ENCODE results near the gene CCDC146.
A peak's percentile ranks its signal among the peaks of the same experiment; 100 is the strongest.
"Not testable (repeated sequence)": the region's sequence is repeated elsewhere in the genome, so short reads cannot be mapped to it uniquely, and the experiment has no call there.

CCDC146 gene

GRCh38 chr7:77244222-77244934, 122.0 kb downstream of the CCDC146 start:
- FAIRE-seq (no peak), DNase-seq (ENCODE audit: insufficient read length, low spot score) (no peak)

DNA sequence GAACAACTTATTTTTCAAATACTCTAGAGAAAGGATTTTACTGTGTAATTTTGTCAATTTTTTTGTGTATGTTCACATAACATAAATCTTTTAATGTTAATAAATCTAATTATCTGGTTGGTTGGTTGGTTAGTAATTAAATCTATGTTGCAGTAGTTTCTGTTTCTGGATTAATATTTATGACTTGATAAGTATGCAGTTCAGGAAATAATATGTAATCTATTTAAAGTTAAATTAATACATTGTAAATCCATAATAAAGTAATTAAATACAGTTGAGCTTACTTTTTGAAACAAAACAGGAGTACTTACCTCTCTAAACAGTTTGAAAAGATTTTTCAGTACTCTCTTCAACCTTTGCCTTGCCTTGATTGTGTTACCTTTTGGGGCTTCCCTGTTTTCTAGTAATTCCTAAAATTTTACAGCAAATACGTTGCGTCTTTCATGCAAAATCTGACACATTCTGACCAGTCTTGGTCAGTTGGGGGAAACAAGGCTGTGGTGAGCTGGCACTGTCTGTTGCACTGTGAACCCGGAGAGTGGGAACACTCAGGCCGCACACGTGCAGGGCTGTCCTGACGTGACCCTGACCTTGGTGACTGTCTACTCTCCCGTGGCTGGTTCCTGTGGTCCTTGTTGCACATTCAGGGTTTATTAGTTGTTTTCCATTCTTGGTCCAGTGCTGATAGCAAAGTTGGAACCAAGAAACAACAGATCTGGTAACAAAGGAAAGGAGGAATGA, 122.8 kb downstream of the CCDC146 start:
- DNase-seq (ENCODE audit: insufficient read length, low spot score) (no peak), FAIRE-seq (no peak)

GRCh38 chr7:77246026-77246640, 123.7 kb downstream of the CCDC146 start:
- DNase-seq (ENCODE audit: insufficient read length, low spot score) = no peak
- no peak for FAIRE-seq

DNA sequence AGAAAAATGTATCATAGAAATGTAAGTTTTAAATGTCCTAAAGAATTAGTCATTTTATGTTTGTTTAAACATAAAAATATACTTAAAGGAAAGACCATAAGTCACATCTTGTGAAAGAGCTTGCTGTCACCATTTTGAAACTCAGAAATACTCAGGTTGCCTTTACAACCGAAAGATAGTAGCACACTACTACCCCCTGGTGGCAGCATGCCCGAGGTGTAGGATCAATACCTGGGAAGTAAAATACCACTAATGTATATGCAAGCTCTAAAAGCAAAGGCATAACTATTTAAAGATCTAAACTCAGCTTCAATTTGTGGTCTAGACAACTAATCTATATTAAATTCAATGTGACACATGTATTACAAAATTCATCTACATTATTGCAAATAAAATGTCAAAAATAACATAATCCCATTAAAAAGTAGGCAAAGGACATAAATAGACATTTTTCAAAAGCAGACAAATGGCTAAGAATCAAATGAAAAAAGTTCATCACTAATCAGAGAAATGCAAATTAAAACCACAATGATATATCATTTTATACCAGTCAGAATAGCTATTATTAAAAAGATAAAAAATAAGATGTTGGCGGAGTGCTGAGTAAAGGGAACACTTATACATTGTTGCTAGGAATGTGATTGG, 124.9 kb downstream of the CCDC146 start:
- FAIRE-seq = no peak
- DNase-seq (ENCODE audit: insufficient read length, low spot score) = peak; percentile 30

DNA sequence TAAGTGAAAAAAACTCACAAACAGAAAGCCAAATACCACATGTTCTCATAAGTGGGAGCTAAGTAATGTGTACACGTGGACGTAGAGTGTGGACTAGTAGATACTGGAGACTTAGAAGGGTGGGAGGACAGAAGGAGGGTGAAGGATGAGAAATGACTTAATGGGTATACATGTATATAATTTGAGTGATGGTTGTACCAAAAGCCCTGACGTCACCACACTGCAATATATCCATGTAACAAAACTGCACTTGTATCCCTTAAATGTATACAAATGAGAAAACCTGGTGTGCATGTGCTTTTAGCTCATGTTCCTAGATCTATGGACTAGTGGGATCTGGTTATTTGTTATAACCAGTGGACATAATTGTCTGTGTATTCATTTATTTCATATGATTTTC, 125.7 kb downstream of the CCDC146 start:
- DNase-seq (ENCODE audit: insufficient read length, low spot score) (no peak), FAIRE-seq (no peak)

- no peak for FAIRE-seq
Measured at GRCh38 chr7:77252506-77252905, 130.1 kb downstream of the CCDC146 start.

DNA sequence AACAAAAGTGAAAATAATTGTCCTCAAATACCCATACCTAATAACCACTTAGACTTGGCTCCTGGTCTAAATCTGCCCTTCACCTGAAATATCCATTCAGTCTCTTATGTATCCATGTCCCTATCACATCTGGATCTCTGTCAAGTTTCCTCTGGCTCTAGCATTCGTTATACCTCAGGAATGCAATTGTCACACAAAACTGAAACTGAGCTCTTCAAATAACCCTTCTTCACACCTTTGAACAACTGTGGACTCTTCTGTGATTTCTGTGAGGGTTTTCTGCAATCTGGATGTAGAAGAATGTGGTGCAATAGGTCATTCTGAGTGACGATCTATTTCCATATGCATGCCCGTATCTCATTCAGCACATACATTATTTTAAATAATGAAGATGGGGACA, 130.7 kb downstream of the CCDC146 start:
- no peak for FAIRE-seq
- DNase-seq (ENCODE audit: insufficient read length, low spot score) = no peak

More at GRCh38 chr7:77252506-77252905, 130.1 kb downstream of the CCDC146 start:
- no peak for DNase-seq (ENCODE audit: insufficient read length, low spot score)

DNA sequence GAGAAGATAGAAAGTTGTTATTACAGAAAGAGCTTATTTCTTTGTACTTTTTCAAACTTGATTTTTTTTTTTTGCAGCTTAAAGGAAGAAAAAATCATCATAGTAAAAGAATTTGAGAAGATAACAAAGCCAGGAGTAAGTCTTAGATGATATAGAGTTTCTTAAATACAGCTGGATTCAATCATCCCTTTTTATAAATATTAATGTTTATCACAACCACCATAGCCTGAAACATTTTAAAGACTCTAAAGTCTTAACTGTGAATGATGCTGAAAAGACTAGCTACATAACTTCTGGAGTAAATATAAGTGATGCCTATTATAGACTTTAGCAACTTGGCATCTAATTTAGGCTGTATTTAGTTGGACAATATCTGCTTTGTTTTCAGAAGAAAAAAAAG, 132.0 kb downstream of the CCDC146 start:
- no peak for FAIRE-seq
- no peak for DNase-seq (ENCODE audit: insufficient read length, low spot score)

GRCh38 chr7:77254915-77255314, 132.5 kb downstream of the CCDC146 start:
- no peak for FAIRE-seq
- DNase-seq (ENCODE audit: insufficient read length, low spot score) = no peak

- no peak for FAIRE-seq
- DNase-seq (ENCODE audit: insufficient read length, low spot score) = peak; percentile 10
Measured at GRCh38 chr7:77258014-77258413, 135.6 kb downstream of the CCDC146 start.

DNA sequence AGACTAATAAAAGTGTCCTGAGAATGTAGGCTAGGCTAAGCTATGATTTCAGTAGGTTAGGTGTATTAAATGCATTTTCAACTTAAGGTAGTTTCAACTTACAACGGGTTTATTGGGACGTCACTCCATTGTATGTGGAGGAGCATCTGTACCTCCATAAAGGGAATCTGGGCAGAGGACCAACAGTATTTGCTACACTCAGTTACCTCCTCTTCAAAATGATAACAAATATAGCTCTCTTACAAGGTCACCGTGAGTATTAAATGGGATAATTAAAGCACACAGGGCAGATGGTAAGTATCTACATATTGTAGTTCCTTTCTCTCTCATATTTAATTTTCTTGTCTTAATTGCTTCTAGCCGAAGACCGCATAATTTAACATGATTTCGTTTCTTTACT, 136.2 kb downstream of the CCDC146 start:
- FAIRE-seq (no peak), DNase-seq (ENCODE audit: insufficient read length, low spot score) (no peak)

GRCh38 chr7:77262316-77262715, 139.9 kb downstream of the CCDC146 start:
- DNase-seq (ENCODE audit: insufficient read length, low spot score) = no peak
- FAIRE-seq = no peak

GRCh38 chr7:77265666-77266065, 143.3 kb downstream of the CCDC146 start:
- FAIRE-seq (no peak), DNase-seq (ENCODE audit: insufficient read length, low spot score) (no peak)

DNA sequence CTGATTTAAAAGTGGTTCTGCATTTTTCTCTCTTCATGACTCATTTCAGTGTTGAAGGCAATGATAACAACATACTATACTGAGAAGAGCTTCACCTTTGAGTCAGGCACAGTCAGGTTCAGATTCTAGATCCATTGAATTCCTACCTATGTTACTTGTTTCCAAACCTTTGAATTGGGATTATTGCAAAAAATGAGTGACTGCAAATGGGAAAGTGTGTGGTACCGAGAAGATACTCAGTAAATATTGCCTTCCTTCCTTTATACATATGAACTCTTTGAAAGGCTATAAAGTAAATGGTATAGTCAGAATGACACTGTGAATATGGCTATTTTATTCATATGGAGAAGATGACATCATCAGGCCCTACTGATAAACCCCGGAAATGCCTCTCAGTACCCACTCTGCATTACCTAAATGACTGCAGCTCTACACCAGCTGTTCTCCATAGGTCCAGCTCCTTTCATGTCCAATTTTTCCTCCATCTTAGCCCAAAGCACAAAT, 143.9 kb downstream of the CCDC146 start:
- DNase-seq (ENCODE audit: insufficient read length, low spot score) (no peak), FAIRE-seq (no peak)

DNA sequence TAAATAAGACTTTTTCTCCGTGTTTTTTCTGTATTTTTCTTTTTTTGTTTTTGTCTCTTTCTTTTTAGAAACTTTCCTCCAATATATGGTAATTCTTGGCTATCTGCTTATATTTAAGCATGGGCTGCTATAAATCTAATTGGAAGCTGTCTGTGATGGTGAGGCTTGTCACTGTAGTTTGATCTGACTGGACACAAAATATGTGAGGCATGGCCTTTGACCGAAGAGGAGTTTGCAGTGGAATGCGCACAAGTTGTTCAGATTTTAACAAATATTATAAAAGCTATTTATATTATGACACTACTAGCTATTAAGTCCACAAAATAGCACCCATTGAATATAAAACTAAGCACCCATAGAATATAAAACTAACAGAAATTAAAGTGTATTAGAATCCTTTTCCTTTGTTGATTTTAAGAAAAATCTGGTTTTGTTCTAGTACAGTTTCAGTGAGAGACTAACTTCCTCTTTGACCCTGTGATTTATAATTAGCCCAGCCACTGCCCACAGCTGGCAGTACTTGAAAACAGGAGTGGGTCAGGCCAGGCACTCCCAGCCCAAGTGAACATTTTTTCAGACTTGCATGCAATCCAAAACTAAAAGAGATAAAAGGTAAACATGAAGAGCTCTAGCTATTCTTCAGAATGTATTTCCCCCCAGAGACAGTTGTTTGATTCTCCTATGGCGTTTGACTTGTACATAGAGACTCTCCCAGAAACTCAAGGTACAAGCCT, 147.1 kb downstream of the CCDC146 start:
- DNase-seq (ENCODE audit: insufficient read length, low spot score) (no peak), FAIRE-seq (no peak)

GRCh38 chr7:77270094-77270480, 147.7 kb downstream of the CCDC146 start:
- no peak for FAIRE-seq
- no peak for DNase-seq (ENCODE audit: insufficient read length, low spot score)

- FAIRE-seq (no peak), DNase-seq (ENCODE audit: insufficient read length, low spot score) (no peak)
Measured at GRCh38 chr7:77271766-77272165, 149.4 kb downstream of the CCDC146 start.

- DNase-seq (ENCODE audit: insufficient read length, low spot score); FAIRE-seq: not testable (repeated sequence)
Measured at GRCh38 chr7:77275663-77276062, 153.2 kb downstream of the CCDC146 start.

DNA sequence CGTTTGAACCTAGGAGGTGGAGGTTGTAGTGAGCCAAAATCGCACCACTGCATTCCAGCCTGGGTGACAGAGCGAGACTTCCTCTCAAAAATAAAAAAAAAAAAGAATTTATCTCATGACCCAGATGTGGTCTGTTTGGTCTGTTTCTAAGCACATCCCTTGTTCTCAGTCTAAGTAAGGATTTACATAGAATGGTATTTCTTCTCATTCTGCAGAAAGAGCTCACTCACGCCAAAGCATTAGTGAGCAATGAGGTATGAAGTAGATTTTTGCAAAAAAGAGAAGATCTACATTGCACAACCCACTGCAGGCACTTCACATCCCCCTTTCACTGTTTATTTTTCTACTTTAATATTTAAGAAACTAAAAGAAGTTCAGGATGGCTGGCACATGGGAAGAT, 153.7 kb downstream of the CCDC146 start:
- FAIRE-seq = no peak
- DNase-seq (ENCODE audit: insufficient read length, low spot score) = no peak

- no peak for FAIRE-seq
- no peak for DNase-seq (ENCODE audit: insufficient read length, low spot score)
Measured at GRCh38 chr7:77281780-77282478, 159.5 kb downstream of the CCDC146 start.

Data from HTR-8/SVneo (cell line).